OCI-LY3 (cell line): ENCODE data around the gene AGPAT3.

Experiments
- CTCF ChIP-seq: fragments of 200-600, 300-600 bp; sonication (generic); IDR thresholded peaks from 2 replicates; pipeline ENCODE4 v1.5.1; 2014; ENCODE audit warnings: antibody characterized with exemption, low read length, low read depth
- EZH2phosphoT487 ChIP-seq: fragments of 200-600 bp; shearing (Covaris generic); IDR thresholded peaks from 2 replicates; pipeline ENCODE4 v1.6.1; 2018; ENCODE audit warnings: antibody characterized with exemption, mixed run types, low read depth

- no peak for TF ChIP-seq CTCF
- no peak for TF ChIP-seq EZH2phosphoT487
Observed at GRCh38 chr21:43935711-43936110, 70.7 kb downstream of the AGPAT3 start.
